Stimulated activated CD4-positive, alpha-beta T cell treated with anti-CD3 and anti-CD28 coated beads, Interleukin-1b, Interleukin-23, amount 100 ng/mL, for 1 hour (primary cell): ENCODE results near the gene MAD2L1BP.

Experiments used
- DNase-seq, 2 donors: peaks; one replicate each; pipeline ENCODE4 v3.0.0-alpha.2; 2020; ENCODE audit warnings: low read depth in 2 of 2

Gene MAD2L1BP

DNA sequence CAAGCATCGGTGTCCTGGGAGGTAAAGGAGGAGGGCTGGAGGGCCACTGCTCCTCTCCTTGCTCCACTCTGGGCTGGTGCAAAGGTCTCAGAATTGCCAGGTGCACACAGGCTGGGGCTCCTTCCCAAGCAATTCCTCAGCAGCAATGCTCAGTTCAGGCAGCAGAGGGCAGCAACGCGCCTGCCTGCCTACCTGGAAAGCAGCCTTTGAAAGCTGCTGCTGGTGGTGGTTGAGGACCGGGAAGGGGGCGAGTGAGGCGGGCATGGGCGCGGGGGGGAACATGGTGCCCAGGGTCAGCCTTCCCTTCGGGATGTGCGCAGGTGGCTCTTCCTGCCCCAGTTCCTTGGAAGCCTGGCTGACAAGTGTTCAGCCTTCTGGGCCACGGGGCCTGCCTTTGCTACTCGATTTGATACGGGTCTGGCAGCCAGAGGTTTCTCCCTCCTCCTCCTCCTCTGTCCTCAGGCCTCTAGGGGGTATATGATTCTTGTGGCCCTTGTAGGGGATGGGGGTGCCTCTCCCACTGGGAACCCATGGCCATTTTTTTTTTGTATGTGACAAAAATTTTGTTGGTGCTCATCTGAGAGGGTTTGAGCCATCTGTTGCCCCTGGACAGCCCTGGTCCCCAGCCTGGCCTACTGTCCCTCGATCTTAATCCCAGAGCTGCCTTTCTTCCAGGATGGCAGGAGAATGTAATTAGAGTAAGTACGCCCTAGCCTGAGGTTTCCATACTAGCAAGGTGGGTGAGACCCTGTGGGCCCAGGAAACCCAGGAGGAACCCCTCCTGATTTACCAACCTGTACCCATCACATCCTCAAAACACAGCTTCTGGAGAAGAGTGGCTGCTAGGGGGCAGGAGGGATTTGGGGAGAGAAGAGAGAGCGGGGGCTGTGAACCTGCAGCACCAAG is 31.9 kb downstream of the MAD2L1BP start:
- DNase-seq, result peak; percentile 63 to 88

DNA sequence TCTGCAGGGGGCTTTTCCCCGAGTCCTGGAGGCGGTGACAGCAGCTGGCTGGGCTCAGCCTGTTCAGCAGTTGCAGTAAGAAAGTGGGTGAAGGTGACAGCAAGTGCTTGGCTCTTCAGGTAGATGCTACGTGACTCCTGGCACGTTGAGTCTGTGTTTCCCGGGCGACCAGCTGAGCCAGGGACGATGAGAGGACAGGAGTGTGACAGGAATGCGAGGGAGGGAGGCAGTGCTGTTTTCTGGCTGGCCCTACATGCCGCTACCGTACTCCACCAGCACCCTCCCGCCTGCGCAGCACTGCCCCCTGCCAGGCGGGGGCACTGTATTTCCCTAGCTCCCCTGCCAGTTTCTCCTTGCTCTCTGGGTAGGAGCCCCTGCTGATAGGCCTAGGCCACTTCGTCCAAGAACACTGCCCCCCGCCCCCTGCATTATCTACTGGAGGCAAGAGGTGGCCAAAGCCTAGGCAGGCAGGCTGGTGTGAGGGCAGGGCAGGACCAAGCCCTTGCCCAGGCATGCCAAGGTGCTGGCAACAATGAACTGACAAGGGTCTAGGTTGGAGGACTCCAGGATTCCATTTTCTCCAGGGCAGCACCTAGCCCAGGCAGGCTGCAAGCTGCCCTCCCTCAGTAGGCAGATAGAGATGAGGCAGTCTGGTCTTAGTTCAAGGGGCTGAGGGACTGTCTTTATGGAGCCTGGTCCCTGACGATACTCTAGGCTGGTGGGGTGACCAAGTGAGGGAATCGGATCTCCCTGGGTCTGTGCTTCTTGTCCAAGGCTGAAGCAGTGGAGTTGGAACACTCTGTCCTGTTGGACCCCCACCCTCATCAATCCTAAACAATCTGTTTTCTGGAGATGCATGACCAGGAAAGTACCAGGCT is 32.8 kb downstream of the MAD2L1BP start:
- peak in 1 of 2 donors; percentile 19 for DNase-seq

DNA sequence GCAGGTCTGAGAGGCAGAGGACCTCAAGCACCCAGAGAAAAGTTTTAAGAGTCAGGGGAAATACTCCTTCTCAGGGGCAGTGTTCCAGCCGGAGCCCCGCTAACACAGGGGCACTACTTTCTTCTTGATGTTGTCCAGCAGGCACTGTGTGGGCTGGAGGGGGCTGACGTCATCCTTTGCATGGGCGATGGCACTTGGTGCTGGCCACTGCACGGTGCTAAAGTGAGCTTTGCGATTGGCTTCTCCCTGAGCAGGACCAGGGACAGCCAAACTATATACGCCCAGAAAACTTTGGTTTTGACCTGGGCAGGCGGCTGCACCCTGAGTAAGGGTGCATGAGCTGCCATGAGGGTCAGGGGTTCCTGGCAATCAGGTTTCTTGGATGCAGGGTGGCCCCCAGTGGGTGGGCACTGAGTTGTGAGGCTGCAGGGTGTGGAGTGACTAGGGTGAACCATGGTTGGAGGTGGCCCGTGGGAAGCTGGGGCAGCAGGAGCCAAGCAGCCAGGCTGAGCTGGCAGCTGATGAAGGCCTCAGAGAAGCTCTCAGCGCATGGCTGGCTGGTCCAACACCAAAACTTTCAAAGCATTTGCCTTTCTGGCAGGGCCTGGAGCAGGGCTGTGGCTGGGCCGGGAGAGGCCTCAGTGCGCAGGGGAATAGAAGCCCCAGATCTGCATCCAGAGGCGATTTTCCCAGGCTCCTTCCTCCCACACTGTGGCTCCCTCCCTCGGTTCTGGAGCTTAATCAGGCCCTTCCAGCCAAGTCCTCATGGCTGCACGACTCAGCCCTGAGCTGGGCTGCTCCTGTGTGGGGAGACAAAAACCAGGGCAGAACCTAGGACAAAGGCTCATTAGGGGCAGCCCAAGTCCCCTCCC is 33.6 kb downstream of the MAD2L1BP start:
- no peak for DNase-seq

DNA sequence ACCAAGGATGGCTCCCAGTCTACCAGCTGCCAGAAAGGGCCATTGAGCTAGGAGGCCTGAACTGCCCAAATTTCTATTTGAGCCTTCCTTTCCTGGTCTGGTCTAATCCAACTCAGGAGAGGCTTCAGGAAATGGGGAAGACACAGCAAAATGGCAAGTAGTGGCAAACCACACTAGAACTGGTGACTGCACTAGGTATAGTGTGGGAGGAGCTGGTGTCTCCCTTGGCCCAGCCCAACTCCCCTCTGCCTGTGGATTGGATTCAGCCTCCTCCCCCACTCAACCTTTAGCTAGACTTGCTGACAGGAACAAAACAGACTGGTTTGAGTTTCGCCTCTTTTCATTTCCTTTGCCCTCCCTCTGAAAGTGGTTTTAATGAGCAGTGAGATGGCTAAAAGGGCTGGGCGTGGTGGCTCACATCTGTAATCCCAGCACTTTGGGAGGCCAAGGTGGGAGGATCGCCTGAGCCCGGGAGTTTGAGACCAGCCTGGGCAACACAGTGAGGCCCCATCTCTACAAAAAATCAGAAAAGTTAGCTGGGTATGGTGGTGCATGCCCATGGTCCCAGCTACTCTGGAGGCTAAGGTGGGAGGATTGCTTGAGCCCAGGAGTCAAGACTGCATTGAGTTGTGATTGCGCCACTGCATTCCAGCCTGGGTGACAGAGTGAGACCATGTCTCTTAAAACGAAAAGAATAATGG is 34.4 kb downstream of the MAD2L1BP start:
- DNase-seq, result no peak

DNA sequence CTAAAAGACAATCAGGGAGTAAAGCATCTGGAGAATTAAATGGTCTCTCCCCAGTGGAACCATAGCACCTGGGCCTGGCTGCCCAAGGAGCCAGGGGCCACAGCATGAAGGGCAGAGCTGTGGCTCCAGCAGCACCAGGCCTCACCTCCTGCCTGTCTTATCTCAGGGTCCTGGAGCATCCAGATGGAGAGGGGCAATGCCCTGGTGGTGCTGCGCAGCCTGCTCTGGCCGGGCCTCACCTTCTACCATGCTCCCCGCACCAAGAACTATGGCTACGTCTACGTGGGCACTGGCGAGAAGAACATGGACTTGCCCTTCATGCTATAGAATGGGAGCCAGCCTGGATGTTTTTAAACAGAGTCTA is 35.0 kb downstream of the MAD2L1BP start:
- no peak for DNase-seq

DNA sequence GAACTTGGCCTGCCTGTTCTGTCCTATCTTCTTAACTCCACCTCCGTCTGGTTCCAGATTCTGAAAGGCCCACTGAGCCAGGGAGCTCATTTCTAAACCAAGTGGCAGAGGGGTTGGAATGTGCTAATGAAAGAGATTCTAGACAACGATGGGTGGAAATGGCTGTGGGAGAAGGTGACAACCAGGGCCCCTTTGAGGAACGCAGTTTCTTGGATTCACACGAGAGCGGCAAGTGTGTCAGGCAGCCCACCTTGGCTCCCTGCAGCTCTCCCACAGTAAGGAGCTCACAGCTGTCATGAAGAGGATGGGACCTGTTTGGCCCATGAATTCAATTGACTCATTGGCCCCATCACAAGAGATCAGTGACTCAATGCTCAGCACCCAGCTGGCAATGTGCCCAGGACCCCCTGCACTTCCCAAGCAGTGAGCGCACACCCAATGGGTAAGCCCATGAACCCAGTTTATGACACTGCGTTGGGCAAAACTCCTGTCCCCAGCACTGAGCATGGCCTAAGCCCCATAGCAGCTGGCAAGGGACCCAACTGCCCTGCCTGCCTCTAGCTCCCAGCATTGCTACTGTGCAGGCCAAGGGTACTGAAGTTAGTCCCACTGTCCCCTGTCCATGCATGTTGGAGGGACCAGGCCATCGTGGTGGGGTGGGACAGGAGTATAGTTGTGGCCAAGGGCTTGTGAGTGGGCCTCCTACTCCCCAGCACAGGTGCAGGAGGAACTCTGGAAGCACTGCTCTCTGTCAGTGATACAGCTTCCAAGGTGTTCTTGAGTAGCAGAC is 35.6 kb downstream of the MAD2L1BP start:
- DNase-seq, result no peak

DNA sequence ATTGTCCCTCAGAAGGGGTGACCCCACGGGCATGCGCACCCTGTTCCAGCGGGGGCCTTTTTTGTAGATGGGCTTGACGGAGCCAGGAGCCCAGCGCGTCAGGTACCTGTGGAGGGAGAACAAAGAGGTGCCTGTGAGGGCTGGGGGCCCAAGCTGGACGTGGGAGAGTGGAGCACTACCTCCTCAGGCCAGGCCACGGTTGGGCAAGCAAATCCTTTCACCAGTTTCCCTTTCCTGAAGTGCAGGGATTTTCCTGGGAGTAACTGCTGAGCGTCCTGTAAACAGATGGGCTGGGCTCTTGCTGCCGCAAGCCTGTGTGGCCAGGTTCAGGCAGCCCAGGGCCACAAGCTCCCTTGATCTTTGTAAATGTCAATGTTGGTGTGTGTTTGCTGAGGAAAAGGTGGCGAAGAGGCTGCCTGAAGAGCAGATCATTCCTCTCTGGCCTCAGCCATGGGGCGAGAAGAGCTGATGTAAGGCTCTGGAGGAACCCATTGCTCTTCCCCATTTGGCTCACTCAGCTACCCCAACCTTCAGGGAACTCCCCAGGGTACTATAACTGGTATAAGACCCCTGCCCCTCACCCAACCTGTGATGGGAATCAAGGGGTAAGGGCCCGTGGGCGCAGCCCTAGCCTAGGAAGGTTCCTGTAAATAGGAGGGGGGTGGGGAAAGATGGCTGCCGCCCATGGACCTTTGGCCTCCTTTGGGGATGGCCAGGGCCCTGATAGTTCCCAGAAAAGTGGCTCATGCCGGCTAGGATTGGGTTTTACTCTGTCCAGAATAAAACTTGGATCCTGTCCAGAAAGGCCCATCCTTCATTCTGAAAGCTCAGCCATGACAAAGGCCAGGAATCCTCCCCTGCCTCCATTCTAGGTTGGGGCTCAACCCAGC is 36.4 kb downstream of the MAD2L1BP start:
- no peak for DNase-seq

DNA sequence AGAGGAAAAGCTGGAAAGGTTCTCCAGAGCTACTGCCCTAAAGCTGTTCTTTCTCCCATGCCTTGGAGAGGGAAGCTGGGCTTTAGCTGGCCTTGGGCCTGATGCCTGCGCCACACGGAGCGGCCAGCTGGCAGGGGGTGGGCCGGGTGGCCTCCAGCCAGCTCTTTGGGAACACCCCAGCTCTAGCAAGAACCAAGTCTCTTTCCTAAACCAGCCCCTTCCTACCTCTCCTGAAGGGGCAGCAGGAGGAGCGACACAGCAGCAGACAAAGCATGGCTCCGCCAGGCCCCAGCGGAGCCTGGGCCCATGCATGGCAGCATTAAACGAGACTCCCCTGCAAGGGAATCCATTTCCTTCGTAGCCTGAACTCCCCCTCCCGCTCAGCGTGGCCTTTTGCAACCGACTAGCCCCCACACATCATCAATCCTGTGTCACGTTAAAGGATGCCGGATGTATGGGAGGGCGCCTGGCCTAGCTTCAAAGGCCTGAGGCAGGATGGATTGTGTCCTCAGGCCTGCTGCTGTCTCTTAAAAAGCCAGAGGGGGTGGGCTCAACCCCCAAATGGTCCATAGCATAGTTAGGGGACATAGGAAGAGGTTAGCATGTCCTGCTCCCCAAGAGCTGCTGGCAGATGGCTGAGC is 37.9 kb downstream of the MAD2L1BP start:
- no peak for DNase-seq

DNA sequence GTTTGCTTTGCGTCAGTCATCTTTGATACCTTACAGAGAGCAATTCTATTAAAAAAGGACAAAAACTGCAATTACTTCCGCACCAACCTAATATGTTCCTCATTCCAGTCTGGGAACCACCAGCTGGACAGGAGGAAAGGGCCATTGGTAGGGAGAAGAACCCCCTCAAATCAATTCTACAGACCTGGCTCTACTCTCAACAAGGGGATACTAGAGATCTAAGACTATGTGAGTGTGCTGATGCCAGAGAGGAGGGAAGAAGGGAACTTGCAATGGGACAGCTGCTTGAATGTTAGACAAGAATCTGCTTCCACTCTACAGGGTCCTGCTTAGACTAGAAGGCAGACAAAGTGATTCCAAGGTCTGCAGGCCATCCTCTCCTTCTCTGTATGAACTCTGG is 38.7 kb downstream of the MAD2L1BP start:
- no peak for DNase-seq

DNA sequence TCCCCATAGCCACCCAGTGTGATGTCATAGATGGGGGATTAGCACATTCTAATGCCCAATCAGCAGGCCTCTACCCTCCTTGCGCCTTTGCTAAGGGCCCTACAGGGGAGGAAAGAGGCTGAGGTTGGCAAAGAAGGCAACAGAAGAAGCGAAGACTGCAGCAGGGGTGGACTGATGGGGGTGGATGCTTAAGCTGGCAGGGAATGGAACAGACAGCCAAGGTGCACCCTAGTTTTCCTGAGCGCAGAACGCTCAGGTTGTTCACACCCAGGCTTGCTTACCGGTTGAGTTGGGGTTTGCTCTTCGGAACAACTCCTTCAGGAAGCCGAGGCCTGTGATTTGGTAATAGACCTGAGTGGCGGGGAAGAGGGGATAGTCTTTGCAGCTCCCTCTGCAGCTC is 39.3 kb downstream of the MAD2L1BP start:
- no peak for DNase-seq

DNA sequence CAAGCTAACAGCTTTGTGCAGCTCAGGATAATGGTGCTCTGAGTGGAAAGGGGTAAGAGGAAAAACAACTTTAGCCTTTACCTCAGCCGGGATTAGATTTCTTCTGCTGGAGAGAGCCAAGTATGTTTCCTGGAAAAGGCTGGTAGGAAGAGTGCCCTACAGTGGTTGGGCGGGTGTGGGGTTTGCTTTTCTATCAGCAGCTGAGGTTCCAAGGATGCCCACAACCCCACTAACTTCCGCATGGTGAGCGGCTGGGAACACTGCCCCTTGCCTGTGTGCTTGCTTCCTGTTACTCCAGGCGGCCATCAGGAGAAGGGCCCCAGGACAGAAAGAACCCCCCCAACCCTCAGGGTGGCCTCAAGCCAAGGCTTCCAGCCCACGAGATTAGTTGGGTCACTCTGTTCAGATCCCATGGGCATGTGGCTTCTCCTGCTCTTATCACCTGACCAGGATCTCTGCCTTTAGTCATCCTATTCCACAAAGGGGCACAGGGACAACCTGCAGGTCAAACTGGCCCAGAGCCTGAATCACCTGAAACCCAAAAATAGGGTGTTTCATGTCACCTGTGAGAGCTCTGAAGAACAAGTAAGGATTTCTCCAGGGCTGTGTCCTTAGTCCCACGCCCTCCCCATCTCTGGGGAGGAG is 41.4 kb downstream of the MAD2L1BP start:
- DNase-seq, result no peak

DNA sequence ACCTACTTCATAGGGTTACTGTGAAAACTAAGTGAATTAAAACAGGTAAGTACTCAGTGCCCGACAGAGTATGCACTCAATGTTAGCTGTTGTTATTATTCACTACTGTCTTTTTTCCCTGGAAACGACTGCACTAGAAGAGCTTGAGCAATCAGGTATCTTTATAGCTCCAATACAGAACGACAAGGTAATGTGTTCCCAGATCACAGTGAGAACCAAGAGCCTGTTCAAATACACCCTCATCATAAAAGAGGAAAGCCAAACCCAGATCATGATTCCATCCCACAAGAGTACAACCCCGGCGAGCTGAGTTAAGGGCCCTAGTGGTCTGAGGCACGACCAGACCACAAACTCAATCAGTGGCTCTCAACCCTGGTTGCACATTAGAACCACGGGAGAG is 42.1 kb downstream of the MAD2L1BP start:
- DNase-seq, result no peak

DNA sequence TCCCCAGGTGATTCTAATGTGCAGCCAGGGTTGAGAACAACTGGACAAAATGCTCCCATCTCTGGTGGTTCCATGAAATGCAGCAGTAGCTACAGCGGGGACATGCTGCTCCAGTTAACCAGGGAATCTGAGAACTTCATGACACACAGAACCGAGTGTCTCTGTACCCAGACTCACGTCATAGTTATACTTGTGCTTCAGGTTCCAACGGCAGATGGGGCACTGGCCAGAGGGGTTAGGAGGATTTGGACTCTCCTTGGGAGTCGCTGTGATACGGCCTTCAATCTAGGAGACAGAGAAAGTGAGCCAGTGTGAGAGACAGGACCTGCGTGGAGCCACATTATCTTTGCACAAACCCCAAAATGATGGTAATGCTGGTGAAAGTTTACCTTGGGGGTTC is 42.7 kb downstream of the MAD2L1BP start:
- no peak for DNase-seq

DNA sequence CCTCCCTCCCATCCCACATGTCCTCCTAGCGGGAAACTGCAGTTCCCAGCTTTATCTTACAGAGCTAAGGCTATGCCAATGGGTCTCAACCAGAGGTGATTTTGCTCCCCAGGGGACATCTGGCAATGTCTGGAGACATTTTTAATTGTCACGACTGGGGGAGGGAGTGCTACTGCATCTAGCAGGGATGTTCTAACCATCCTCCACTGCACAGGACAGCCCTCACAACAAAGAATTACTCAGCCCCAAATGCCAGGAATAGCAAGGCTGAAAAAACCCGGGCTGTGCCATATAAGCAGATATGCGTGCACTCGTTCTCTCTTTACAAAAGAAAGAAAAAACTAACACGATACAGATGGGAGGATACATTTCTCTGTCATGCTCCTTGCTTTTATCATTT is 43.4 kb downstream of the MAD2L1BP start:
- DNase-seq, result no peak

DNA sequence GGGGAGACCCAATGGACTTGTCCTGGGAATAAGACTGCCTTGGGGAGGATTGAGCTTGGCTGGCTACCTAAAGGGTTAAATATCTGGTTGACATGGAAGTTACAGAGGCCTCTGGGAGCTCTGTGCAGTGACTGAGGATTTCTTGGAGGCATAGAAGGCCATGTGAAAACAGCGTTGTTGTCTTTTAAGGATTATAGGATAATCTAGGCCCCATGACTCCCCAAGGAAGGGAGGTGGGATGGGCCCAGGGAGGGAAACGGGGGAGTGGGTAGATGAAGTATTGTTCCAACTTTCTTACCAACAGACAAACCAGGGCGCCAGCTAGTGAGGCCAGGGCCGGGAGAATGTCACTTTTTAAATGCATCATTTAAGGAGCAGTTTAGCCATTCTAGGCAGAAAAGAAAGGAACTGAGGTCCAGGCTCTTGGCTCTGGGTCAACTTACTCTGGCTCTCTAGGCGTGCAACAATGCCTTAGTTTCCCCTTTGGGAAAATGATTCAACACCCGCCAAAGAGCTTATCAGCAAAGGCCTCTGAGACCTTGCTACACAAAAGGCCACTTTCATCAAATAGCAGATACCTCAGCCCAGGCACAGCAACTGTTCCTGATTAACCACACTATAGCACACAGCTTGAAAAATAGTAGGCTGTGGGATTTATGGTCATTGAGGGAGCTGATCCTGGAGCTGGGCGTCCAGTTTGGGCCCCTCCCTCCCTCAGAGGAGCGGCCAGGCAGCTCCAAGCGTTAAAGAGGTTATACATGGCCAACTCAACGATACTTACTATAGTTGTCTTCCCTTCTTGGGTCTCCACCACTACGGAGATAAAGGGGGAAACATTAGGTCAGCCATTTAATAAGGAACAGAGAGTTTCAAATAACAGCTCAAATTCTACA is 44.9 kb downstream of the MAD2L1BP start:
- DNase-seq, result no peak

DNA sequence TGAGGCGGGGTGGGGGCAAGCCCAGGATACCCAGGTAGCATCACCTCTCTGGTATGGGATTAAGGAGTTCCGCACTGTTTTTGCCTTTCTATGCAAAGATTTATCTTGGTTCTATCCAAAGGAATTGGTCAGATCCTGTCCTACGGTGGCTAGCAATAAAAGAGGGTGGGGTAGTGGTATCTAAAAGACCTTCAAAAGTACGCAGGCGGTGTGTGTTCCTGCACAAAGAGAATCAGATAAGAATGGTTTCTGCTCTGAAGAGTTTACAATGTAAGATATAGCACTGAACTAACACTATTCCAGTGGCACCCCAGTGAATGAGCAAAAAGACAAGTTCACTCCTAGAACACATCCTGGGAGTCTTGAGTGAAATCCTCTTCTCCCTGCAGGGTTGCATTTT is 45.7 kb downstream of the MAD2L1BP start:
- DNase-seq, result no peak

DNA sequence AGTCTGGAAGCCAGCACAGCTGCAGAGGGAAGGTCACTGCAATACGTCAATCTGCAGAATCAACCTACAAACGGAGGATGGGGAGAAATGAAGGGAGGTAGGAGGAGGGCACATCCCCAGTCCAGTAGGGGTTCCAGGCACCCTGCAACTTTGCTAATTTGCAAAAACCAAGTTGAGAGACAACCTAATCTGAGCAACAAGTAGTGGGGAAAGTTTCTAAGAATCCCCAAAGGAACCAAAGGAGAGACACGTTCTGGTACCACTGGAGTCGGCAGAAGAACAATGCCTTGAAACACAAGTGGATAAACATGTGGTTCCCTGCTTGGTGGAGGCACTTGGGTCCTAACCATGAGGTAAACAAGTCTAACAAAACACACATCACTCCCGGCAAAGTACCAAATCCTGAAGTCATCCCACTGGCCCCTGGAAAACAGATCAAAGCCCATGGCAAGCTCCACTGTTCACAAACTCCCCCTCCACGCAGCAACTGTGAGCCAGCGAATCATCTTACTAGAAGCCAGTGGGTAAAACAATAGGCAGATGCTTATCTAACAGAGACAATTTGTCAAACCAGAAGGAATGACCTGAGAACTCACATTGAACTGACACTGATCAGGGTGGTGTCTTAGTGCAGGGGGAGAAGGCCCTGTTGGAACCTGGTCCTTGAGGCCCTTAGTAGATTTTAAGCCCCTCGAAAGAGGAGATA is 47.2 kb downstream of the MAD2L1BP start:
- no peak for DNase-seq
